ENCODE data around the gene DLAT.
"Not testable (repeated sequence)": the region's sequence is repeated elsewhere in the genome, so short reads cannot be mapped to it uniquely, and the experiment has no call there.

Gene DLAT

GRCh38 chr11:112050721-112051120 lies 25.5 kb downstream of the DLAT start:
- no peak for DNase-seq

GRCh38 chr11:112051768-112052167 lies 26.6 kb downstream of the DLAT start:
- DNase-seq: no peak

- DNase-seq: no peak
Measured at GRCh38 chr11:112057170-112057569, 32.0 kb downstream of the DLAT start.

DNA sequence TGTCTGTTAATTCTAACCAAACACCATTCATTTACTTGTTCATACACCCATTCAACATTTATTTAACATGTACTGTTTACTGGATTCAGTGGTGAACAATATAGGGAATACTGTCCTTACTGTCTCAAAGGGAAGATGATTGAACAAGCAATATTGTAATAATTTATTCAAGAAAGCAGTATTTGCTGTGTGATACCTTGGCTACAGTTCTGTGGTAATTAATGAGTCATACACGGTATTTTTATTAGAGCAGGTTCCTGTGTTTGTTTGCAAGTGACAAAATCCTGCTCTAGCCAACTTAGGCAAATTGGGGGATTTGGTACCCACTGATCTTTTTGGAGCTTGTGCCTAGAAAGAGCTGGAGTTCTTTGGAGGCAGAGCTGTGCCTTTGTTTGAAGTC lies 32.9 kb downstream of the DLAT start:
- no peak for DNase-seq

DNA sequence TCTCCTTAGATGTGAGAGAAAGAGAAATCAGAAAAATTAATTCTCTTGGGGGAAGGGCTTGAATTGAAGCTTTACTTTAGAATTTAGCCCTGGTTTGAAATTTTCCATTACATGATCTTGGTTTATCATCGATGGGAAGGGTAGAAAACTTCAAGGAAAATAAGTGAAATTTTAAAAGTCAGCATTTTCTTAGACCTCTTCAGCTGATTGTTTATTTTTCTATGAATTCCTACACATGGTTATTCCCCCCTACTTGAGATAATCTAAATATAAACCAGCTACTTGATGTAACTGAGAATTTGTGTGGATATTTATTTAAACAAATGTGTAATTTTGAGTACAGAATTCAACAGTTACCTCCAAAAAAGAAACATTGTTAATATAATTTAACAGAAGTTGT lies 37.7 kb downstream of the DLAT start:
- DNase-seq: no peak

- DNase-seq: peak; percentile 79 to 88
Measured at GRCh38 chr11:112073941-112074811, 49.0 kb downstream of the DLAT start, which contains the start of the genes NKAPD1 and PIH1D2. Gene NKAPD1 (plus strand): TSS chr11:112074299. CDS start chr11:112075575, 1,276 bp downstream. Gene PIH1D2 (minus strand): TSS chr11:112074017. CDS start chr11:112073174, 843 bp downstream.

DNA sequence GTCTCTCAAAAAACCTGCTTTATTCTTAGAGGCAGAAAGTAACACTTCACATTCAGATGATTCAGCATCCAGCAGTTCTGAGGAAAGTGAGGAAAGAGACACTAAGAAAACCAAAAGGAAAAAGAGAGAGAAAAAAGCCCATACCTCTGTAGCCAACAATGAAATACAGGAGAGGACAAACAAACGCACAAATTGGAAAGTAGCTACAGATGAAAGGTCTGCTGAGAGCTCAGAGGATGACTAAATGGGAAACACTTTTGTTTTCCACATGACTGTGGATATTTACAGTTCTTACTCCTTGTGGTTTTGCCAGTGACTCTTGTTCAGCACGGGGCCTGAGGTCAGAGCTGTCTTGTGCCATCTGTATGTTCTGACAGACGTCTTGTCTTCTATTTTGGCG lies 57.5 kb downstream of the DLAT start:
- DNase-seq: no peak

DNA sequence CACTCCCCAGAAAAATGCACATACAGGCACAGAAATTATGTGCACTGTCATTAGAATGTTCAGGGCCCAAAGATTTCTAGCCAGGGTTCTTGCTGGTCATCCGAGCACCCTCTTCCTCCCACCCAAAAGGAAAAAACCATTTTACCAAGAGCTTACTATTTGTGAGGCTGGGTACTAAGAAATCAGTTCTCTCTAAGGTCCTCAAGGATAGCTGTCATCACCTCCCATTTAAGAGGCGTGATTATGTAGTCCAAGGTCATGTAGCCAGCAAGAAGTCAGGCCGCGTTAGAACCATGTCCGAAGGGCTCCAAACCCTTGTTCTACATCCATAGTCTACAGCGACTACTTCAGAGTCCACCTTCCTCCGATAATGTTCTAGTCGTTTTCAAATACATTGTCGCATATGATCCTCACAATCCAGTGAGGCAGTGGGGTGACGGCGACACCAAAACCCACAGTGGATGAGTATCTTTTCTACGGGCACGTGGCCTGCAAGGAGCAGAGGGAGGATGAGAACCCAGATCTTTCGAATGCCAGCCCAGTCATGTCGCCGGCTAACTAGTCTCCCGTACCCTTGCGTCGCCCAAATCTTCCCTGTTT lies 60.7 kb downstream of the DLAT start:
- DNase-seq: peak in 1 of 2 donors; percentile 21

DNA sequence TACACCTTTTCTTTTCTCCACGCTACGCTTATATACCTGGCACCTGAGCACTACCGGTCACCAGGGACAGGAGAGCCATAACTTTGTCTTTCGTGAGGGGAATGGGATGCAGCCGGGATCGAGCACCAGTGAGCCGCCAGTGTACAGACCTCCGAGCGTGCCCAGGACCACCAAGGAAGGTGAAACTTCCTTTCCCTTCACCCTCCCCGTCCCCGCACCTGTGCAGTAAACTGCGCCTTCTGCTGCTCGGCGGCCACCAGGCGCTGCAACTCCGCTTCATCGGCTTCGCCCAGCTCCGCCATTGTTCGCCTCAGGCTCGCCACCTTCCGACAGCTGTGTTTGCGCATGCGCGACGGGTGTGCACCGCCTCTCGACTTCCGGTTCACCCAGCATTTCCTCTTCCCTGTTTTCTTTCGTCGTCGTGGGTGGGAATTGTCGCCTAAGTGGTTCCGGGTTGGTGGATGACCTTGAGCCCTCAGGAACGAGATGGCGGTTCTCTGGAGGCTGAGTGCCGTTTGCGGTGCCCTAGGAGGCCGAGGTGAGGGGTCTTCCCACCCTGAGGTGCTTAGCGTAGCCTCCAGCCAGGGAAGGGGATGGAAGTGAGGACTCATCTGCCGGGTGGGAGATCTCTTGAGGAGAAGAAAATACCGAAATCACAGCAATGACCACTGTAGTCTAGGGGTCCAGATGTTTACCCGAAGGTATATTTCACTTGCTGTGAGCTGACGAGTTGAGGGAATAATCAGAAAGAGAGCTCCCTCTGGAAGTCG lies 61.4 kb downstream of the DLAT start, which contains the start of the genes SDHD and TIMM8B:
Gene SDHD (plus strand): TSS at position 452 of the 770 bp plus-strand sequence. CDS start 35 bp downstream, at position 487.
Gene TIMM8B (minus strand): TSS at position 335 of the 770 bp plus-strand sequence. CDS start 33 bp downstream, at position 302.
- peak; percentile 97 for DNase-seq

GRCh38 chr11:112087212-112087611 lies 62.0 kb downstream of the DLAT start:
- no peak for DNase-seq

DNA sequence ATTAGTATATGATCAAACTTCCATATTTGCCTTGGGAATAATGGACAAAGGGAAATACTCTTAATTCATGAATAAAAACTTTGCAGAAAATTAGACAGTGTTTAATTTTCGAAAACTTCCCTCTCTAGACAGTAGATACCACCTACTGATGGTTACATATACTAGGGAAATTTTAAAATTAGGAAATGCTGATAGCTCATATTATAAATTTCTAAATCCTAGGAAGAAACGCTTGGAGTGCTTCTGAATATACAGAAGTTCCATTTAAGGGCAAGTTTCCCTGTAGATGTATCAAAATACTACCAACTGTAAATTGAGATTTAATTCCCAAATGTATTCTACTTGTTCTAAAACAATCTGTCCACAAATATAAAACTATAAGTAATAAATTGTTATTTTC lies 70.1 kb downstream of the DLAT start:
- not testable (repeated sequence) for DNase-seq

- no peak for DNase-seq
Measured at GRCh38 chr11:112096194-112096593, 71.0 kb downstream of the DLAT start.

DNA sequence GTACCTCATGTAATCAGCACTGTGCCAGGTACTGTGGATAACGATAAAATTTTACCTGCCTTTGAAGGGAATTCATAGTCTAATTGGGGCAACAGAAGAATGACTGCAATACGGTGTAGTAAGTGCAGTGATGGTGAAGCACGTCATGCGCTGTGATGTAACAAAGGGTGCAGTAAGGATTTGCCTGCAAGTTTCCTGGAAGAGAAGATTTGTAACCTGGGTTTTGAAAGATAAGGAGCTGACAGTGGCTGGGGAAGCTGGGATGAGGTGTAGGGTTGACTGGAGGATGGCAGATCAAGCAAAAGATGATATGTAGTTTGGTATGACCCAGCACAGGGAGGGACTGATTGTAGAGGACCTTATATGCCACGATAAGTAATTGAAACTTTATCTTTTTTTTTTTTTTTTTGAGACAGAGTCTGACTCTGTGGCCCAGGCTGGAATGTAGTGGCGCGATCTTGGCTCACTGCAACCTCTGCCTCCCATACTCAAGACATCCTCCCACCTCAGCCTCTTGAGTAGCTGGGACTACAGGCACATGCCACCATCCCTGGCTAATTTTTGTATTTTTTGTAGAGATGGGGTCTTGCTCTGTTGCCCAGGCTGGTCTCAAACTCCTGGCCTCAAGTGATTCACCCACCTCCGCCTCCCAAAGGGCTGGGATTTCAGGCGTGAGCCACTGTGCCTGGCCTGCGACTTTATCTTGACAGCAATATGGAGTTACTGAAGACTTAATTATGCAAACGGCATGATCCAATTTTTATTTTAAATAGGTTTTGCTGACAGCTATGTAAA lies 72.7 kb downstream of the DLAT start:
- no peak for DNase-seq

DNA sequence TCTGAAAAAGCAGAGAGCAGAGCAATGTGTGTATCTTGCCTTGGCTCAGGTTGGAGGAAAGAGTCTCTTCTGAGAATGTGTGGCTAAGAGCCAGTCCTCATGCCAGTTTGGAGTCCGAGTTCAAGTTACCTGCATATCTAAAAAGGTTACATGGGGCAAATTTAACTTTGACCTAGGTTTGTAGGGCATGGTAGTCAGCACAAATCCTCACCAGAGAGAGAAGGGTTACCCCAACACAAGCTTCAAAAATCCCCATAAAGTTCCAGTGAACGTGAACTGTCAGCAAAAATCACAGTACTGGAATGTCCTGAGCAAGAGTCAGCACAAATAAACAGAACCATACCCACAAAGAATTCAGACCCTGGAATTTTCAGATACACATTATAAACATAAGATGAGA lies 75.3 kb downstream of the DLAT start:
- DNase-seq: no peak

GRCh38 chr11:112103446-112103845 lies 78.2 kb downstream of the DLAT start:
- DNase-seq: no peak

DNA sequence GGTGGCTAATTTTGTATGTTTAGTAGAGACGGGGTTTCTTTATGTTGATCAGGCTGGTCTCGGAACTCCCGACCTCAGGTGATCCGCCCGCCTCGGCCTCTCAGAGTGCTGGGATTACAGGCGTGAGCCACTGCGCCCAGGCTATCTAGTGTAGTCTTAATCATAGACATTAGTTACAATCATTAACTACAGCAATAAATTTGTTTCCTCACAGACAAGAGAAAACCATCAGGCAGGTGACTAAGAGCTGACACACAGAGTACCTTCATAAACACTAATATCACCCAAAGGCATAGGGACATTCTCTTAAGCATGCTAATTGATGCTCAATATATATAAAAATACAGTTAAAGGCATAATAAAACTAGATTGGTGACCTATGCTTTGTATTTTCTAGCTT lies 80.9 kb downstream of the DLAT start:
- no peak for DNase-seq
